ENCODE results near the gene ZNF280D.
"Not testable (repeated sequence)": the region's sequence is repeated elsewhere in the genome, so short reads cannot be mapped to it uniquely, and the experiment has no call there.

Gene ZNF280D, protein sequence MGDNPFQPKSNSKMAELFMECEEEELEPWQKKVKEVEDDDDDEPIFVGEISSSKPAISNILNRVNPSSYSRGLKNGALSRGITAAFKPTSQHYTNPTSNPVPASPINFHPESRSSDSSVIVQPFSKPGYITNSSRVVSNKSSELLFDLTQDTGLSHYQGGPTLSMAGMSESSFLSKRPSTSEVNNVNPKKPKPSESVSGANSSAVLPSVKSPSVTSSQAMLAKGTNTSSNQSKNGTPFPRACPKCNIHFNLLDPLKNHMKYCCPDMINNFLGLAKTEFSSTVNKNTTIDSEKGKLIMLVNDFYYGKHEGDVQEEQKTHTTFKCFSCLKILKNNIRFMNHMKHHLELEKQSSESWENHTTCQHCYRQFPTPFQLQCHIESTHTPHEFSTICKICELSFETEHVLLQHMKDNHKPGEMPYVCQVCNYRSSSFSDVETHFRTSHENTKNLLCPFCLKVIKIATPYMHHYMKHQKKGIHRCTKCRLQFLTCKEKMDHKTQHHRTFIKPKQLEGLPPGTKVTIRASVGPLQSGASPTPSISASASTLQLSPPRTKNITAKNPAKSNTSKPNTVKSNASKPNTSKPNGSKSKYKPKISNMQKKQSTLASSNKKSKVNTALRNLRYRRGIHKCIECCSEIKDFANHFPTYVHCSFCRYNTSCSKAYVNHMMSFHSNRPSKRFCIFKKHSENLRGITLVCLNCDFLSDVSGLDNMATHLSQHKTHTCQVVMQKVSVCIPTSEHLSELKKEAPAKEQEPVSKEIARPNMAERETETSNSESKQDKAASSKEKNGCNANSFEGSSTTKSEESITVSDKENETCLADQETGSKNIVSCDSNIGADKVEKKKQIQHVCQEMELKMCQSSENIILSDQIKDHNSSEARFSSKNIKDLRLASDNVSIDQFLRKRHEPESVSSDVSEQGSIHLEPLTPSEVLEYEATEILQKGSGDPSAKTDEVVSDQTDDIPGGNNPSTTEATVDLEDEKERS

GRCh38 chr15:56733136-56734012, at the start of gene ZNF280D:
TSS of gene ZNF280D (minus strand) at chr15:56733509. CDS start at chr15:56707109, 26,400 bp downstream.
- Histone ChIP-seq H3K36me3 (ENCODE audit: insufficient read depth, low read length) (no peaks in the 10 kb centered on the region), H3K9me3 (ENCODE audit: low read length) (peaks cover 4% of the 10 kb centered on the region), H2AFZ (ENCODE audit: low read depth, low read length) (no peak within 1 kb of the TSS), H3K4me3 (ENCODE audit: low read length) (no peak within 1 kb of the TSS), H3K4me1 (ENCODE audit: insufficient read depth, low read length) (peaks cover 18% of the 10 kb centered on the region), H3K27me3 (ENCODE audit: insufficient read depth, low read length) (no peaks in the 10 kb centered on the region)

DNA sequence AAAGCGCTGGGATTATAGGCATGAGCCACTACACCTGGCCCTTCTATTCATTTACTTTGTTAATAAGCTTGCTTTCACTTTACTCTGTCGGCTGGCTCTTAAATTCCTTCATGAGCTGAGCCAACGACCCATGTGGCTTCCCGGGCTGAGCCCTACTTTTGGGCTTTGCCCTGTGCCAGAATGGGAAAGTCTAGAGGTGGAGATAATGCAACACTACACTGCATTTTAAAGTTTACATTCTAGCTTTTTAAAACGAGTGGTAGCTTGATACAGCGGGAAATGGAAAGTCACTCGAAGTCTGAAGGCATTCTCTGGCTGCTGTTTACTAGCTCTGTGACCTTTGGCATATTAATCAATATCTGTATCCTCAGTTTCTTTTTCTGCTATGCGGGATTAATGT, 49.0 kb upstream of the ZNF280D start:
- Histone ChIP-seq H3K9me3 (ENCODE audit: low read length) (no peaks in the 10 kb centered on the region), H3K27me3 (ENCODE audit: insufficient read depth, low read length) (no peaks in the 10 kb centered on the region), H3K4me3 (ENCODE audit: low read length) (no peak overlapping the region), H3K36me3 (ENCODE audit: insufficient read depth, low read length) (no peaks in the 10 kb centered on the region), H2AFZ (ENCODE audit: low read depth, low read length) (no peak overlapping the region), H3K4me1 (ENCODE audit: insufficient read depth, low read length) (no peaks in the 10 kb centered on the region)

DNA sequence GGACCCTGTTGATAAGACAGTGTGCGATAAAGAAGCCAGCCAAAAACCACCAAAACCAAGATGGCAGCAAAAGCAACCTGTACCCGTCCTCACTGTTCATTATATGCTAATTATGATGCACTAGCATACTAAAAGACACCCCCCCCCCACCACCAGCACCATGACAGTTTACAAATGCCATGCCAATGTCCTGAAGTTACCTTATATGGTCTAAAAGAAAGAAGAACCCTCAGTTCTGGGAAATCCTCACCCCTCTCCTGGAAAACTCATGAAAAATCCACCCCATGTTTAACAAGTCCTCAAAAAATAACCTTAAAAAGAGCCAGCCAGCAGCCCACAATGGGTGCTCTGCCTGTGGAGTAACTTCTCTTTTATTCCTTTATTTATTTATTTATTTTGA, 48.4 kb upstream of the ZNF280D start:
- H3K4me3 ChIP-seq (ENCODE audit: low read length), result no peak overlapping the region
- no peak overlapping the region for H2AFZ ChIP-seq (ENCODE audit: low read depth, low read length)
- no peaks in the 10 kb centered on the region for H3K4me1 ChIP-seq (ENCODE audit: insufficient read depth, low read length)
- no peaks in the 10 kb centered on the region for H3K9me3 ChIP-seq (ENCODE audit: low read length)
- no peaks in the 10 kb centered on the region for H3K27me3 ChIP-seq (ENCODE audit: insufficient read depth, low read length)
- no peaks in the 10 kb centered on the region for H3K36me3 ChIP-seq (ENCODE audit: insufficient read depth, low read length)

GRCh38 chr15:56780102-56780725, 46.9 kb upstream of the ZNF280D start:
- H3K4me1 ChIP-seq (ENCODE audit: insufficient read depth, low read length); H2AFZ ChIP-seq (ENCODE audit: low read depth, low read length): not testable (repeated sequence)

GRCh38 chr15:56779449-56779848, 46.1 kb upstream of the ZNF280D start:
- not testable (repeated sequence) for H3K36me3 ChIP-seq (ENCODE audit: insufficient read depth, low read length); H3K4me3 ChIP-seq (ENCODE audit: low read length); H3K4me1 ChIP-seq (ENCODE audit: insufficient read depth, low read length); H2AFZ ChIP-seq (ENCODE audit: low read depth, low read length); H3K9me3 ChIP-seq (ENCODE audit: low read length); H3K27me3 ChIP-seq (ENCODE audit: insufficient read depth, low read length)

More at GRCh38 chr15:56780102-56780725, 46.9 kb upstream of the ZNF280D start:
- H3K4me3 ChIP-seq (ENCODE audit: low read length); H3K9me3 ChIP-seq (ENCODE audit: low read length); H3K27me3 ChIP-seq (ENCODE audit: insufficient read depth, low read length); H3K36me3 ChIP-seq (ENCODE audit: insufficient read depth, low read length): not testable (repeated sequence)

GRCh38 chr15:56778761-56779160, 45.5 kb upstream of the ZNF280D start:
- no peaks in the 10 kb centered on the region for H3K9me3 ChIP-seq (ENCODE audit: low read length)
- H3K36me3 ChIP-seq (ENCODE audit: insufficient read depth, low read length), result no peaks in the 10 kb centered on the region
- no peak overlapping the region for H3K4me3 ChIP-seq (ENCODE audit: low read length)
- H3K4me1 ChIP-seq (ENCODE audit: insufficient read depth, low read length), result no peaks in the 10 kb centered on the region
- H2AFZ ChIP-seq (ENCODE audit: low read depth, low read length), result no peak overlapping the region
- no peaks in the 10 kb centered on the region for H3K27me3 ChIP-seq (ENCODE audit: insufficient read depth, low read length)

- Histone ChIP-seq H3K36me3 (ENCODE audit: insufficient read depth, low read length) (no peaks in the 10 kb centered on the region), H3K27me3 (ENCODE audit: insufficient read depth, low read length) (no peaks in the 10 kb centered on the region), H3K4me1 (ENCODE audit: insufficient read depth, low read length) (no peaks in the 10 kb centered on the region), H3K4me3 (ENCODE audit: low read length) (no peak overlapping the region), H3K9me3 (ENCODE audit: low read length) (no peaks in the 10 kb centered on the region), H2AFZ (ENCODE audit: low read depth, low read length) (no peak overlapping the region)
Measured at GRCh38 chr15:56776839-56777238, 43.5 kb upstream of the ZNF280D start.

GRCh38 chr15:56775641-56776040, 42.3 kb upstream of the ZNF280D start:
- H3K4me3 ChIP-seq (ENCODE audit: low read length), result no peak overlapping the region
- no peaks in the 10 kb centered on the region for H3K27me3 ChIP-seq (ENCODE audit: insufficient read depth, low read length)
- no peaks in the 10 kb centered on the region for H3K36me3 ChIP-seq (ENCODE audit: insufficient read depth, low read length)
- H2AFZ ChIP-seq (ENCODE audit: low read depth, low read length), result no peak overlapping the region
- no peaks in the 10 kb centered on the region for H3K4me1 ChIP-seq (ENCODE audit: insufficient read depth, low read length)
- H3K9me3 ChIP-seq (ENCODE audit: low read length), result no peaks in the 10 kb centered on the region

- no peaks in the 10 kb centered on the region for H3K9me3 ChIP-seq (ENCODE audit: low read length)
- H3K36me3 ChIP-seq (ENCODE audit: insufficient read depth, low read length), result no peaks in the 10 kb centered on the region
- no peaks in the 10 kb centered on the region for H3K4me1 ChIP-seq (ENCODE audit: insufficient read depth, low read length)
- H2AFZ ChIP-seq (ENCODE audit: low read depth, low read length), result no peak overlapping the region
- H3K4me3 ChIP-seq (ENCODE audit: low read length), result no peak overlapping the region
- no peaks in the 10 kb centered on the region for H3K27me3 ChIP-seq (ENCODE audit: insufficient read depth, low read length)
Measured at GRCh38 chr15:56774356-56774755, 41.0 kb upstream of the ZNF280D start.

DNA sequence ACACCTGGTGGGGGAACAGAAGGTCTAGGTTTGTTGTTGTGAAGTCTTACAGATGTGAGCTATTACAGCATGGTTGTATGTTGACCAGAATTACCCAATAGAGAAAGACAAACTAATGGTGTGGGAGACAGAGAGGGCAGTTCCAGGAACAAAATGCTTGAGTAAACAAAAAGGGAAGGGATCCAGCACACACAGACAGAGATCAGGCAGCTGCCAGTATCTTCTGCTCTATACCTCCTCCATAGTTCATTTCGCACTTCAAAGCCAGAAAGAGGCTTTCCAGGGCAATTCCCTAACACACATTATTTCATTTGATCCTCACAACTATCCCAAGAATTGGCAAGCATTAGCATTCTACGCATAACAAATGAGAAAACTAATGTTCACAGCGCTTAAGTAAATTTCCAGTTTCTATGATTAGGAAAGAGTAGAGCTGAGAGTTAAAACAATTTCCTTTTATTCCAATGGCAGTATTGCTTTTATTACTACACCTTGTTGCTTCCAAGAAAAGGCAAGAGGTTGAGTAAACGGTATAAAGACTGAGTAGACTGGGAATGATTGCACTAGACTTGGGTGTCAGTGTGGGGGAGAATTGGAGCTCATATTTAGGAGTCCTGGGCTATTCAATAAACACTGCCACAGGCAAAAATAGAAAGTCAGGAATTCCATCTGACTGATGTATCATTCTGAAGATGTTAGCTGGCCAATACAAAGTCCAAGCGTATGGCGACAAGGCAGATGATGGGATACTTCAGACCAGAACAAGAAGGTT, 39.7 kb upstream of the ZNF280D start:
- Histone ChIP-seq H3K36me3 (ENCODE audit: insufficient read depth, low read length) (no peaks in the 10 kb centered on the region), H2AFZ (ENCODE audit: low read depth, low read length) (no peak overlapping the region), H3K4me1 (ENCODE audit: insufficient read depth, low read length) (no peaks in the 10 kb centered on the region), H3K4me3 (ENCODE audit: low read length) (no peak overlapping the region), H3K27me3 (ENCODE audit: insufficient read depth, low read length) (no peaks in the 10 kb centered on the region), H3K9me3 (ENCODE audit: low read length) (no peaks in the 10 kb centered on the region)

DNA sequence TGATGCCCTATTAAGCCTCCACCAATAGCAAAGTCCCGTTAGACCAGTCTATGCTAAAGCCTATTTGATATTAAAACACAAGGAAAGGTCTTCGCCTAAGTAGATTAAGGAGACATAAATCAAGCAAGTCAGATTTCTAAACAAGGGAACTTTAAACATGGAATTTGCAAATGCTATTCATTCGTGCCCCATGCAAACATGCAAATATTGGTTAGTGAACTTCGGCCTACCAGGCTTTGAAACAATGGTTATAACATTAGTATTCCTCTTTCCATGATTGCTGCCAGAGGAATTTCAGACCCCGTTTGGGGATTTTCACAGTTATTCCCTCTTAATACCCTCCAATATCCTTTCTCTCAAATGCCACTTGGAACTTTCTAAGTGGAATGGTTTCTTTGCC, 36.9 kb upstream of the ZNF280D start:
- Histone ChIP-seq H2AFZ (ENCODE audit: low read depth, low read length) (no peak overlapping the region), H3K36me3 (ENCODE audit: insufficient read depth, low read length) (no peaks in the 10 kb centered on the region), H3K9me3 (ENCODE audit: low read length) (no peaks in the 10 kb centered on the region), H3K4me1 (ENCODE audit: insufficient read depth, low read length) (no peaks in the 10 kb centered on the region), H3K4me3 (ENCODE audit: low read length) (no peak overlapping the region), H3K27me3 (ENCODE audit: insufficient read depth, low read length) (no peaks in the 10 kb centered on the region)

DNA sequence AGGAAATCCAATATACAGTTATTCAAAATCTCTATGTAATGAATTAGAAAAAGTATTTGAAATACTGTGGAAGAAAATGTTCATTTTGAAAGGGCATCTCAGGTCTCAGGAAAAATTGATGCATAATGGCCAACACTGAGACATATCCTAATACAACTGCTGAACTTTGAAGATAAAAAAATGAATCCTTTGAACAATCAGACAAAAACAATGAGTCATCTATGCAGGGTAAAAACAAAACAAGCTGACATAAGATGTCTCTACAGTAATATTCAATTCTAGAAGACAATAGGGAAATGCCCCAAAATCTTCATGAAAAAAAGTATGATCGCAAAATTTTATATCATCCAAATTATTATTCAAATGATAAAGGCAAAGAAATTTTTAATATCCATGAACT, 34.0 kb upstream of the ZNF280D start:
- H3K36me3 ChIP-seq (ENCODE audit: insufficient read depth, low read length), result no peaks in the 10 kb centered on the region

More for the DNA sequence above, 34.0 kb upstream of the ZNF280D start:
- H2AFZ ChIP-seq (ENCODE audit: low read depth, low read length), result no peak overlapping the region
- H3K4me3 ChIP-seq (ENCODE audit: low read length), result no peak overlapping the region
- H3K4me1 ChIP-seq (ENCODE audit: insufficient read depth, low read length), result no peaks in the 10 kb centered on the region
- no peaks in the 10 kb centered on the region for H3K9me3 ChIP-seq (ENCODE audit: low read length)
- no peaks in the 10 kb centered on the region for H3K27me3 ChIP-seq (ENCODE audit: insufficient read depth, low read length)
